NCI-H226 (cell line): ENCODE data around the gene ANKLE2.

Source experiments
- DNase-seq: peaks from one replicate; pipeline ENCODE4 v3.0.0-alpha.2; 2015

Gene ANKLE2

DNA sequence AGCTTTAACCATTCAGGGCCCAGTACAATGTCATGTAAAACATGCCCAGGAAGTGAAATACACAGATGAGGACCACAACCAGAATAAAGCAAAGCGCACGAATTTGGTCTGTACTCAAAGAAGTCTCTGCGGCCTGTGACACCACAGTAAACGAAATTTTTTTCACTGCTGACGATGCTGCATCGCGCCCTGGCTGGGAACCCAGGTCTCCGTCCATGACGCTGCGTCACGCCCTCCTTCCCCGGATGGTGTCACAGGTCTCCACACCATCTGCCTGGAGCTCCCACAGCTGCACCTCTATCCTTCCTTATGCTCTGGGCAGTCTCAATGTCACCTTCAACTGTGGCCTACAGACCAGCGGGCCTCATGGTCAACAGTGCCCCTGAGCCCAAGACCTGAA is 17.8 kb downstream of the ANKLE2 start:
- DNase-seq, result no peak

DNA sequence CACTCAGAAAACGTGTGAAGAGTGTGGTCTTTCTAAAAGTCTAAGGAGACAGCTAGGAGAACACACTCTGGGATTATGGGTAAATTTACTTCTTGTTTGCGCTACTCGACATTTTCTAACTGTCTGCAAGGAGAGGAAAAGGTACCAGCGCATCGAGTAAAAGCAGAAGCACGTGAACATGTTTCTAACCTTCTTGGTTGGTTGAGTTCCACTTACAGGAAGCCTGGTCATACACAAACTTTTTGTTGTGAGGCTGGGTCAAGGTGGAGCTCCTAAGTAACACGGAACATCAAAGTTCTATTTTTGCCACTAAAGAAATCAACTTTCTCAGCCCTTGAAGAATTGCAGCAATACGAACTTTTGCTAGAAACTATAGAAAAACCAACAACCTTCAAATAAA is 20.0 kb downstream of the ANKLE2 start:
- no peak for DNase-seq

DNA sequence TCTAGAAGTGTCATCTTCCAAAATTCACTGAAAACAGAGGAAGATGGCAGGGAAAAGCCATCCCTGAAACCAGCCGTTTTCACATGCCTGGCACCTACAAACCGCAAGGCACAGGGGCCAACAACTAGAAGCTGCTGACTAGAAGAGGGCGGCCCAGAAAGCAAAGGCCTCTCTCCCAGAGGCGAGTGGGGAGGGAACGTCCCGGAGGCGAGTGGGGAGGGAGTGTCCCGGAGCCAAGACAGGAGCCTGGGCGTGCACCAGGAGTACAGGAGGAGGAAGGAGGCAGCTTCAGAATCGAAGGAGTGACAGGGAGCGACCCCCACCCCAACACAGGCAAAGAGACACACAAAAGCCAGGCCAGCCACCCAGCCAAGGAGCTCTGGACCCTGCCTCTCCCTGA is 21.0 kb downstream of the ANKLE2 start:
- DNase-seq, result no peak

DNA sequence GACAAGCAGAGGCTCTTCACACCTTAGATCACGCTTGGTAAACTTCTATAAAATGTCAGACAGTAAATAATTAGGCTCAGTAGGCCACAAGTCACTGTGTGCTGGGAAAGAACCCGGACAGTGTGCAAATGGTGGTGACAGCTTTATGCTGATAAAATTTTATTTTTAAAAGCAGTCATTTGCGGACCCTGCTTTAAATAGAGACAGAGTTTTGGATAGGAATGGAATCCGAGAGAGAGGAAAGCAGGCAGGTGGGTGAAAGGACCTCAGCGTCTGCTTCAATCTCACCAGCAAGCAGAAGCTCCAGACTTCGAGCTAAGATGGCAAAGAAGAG is 21.4 kb downstream of the ANKLE2 start:
- no peak for DNase-seq

DNA sequence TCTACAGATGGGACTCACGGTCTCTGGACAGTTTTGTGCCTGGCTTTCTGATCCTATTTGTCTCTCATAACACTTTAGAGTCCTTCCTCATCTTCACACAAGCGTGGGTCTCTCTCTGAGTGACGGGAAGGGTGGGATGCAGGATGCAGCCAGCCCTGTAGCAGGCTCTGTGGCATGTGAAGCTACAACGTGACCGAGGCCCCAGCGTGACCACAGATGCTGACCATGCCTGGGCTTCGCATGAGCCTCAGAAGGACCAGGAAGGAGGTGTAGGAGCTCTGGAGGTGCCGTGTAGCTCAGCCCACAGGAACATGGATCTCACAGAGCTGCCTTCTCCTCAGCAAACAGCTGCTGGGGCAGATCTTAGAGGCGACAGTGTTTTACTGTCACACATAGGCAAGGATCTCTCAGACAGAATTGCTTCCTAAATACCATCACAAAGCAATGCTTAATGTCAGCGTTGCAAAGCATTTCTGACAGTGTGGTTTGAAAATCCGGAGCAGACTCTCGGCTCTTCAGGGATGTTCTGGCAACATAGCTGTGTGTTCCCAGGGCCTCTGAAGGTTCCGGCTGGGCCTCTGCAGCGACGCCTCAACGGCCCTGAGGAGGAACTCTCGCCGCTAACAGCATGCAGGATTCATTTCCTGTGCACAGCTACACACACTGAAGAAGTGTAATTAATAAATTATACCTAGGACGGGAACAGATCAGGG is 21.9 kb downstream of the ANKLE2 start:
- no peak for DNase-seq

DNA sequence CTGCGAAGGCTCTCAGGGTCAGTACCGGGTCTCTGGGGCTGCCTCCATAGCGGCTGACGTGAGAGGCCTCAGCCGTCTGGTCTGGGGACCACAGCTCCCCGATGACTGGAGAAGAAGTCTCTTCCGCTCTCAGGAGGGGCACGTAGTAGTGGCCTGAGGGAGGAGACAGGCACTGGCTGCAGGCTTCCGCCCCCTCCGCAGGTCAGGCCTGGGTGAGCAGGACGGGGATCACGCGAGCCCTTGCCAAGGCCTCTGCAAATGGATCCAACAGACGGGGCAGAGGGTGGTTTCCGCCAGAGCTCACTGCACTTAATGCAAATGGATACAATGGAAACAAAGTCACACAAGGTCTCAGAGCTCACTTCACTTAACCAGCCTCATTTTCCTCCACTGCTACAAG is 24.7 kb downstream of the ANKLE2 start:
- DNase-seq, result no peak

DNA sequence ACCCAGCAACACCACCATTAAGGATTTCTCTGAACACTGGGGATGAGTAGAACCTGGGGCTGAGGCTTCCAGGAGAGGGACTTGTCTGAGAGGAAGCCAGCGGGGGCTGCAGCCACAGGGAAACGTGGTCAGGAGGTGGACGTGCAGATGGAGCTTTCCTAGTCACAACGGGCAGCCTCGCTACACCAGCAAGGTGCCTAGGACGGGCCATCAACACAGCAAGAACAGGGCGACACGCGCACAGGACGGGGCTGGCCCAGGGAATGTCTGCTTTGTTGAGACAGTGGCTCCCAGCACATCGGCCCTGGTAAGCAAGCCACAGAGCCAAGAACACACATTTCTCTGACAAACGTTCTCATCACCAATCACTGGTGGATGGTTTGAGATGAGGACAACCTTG is 25.3 kb downstream of the ANKLE2 start:
- DNase-seq, result no peak

DNA sequence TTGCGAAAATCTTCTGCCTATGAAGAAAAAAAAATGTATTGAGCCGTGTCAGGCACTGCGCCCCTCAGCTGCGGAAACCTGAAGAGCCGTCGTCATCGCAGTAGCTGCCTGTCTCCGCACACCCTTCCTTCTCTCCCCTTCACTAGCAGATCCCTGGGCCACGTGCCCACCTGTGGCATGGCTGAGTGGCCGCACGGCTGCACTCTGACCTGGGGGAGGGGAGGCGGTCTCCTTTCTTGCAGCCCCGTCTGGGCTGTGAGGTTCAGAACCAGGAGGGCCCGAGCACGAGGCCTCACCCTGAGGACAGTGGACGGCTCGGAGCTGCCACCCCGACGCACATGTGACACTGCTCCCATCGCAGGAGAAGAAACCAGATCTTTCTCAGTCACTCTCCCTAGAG is 26.1 kb downstream of the ANKLE2 start:
- no peak for DNase-seq

DNA sequence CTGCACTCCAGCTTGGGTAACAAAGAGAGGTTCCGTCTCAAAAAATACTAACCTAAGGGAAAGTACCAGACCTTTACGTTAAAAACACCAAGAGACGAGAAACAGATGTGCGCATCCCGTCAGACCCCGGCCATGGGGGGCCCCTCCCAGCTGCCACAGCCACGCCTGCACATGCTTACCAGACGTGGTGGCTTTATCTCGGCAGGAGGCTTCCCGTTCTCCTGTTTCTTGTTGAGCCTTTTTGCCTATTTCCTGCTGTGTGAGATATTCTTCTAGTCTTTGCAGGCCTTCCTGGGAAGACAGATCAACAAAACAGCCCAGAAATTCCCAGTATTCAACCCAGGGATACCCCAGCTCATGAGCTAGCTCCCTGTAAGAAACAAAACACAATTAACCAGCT is 27.4 kb downstream of the ANKLE2 start:
- no peak for DNase-seq

DNA sequence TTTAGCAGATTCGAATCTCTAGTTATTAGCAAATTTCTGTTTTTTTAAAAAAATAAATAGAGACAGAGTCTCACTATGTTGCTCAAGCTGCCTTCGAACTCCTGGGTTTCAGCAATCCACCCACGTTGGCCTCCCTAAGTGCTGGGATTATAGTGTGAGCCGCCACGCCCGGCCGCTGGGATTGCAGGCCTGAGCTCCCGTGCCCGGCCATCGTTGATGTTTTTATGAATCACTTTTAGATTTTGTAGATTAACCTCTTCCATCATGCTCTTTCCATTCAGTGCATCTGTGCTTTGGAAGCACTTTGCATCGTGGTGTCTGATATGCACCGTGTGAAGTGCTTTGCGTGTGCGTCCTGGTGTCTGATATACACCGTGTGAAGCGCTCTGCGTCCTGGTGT is 30.1 kb downstream of the ANKLE2 start:
- no peak for DNase-seq

DNA sequence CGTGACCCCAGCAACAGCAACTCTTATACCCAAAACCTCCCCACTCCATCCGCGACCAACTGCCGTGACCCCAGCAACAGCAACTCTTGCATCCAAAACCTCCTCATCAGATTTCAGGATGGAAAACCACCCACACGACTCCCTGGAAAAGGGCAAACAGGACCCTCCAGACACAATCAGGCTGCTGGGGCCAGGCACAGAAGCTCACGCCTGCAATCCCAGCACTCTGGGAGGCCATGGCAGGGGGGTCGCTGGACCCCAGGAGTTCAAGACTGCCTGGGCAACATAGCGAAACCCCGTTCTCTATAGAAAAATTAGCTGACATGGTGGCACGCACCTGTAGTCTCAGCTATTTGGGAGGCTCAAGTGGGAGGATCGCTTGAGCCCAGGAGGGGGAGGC is 31.3 kb downstream of the ANKLE2 start:
- no peak for DNase-seq

DNA sequence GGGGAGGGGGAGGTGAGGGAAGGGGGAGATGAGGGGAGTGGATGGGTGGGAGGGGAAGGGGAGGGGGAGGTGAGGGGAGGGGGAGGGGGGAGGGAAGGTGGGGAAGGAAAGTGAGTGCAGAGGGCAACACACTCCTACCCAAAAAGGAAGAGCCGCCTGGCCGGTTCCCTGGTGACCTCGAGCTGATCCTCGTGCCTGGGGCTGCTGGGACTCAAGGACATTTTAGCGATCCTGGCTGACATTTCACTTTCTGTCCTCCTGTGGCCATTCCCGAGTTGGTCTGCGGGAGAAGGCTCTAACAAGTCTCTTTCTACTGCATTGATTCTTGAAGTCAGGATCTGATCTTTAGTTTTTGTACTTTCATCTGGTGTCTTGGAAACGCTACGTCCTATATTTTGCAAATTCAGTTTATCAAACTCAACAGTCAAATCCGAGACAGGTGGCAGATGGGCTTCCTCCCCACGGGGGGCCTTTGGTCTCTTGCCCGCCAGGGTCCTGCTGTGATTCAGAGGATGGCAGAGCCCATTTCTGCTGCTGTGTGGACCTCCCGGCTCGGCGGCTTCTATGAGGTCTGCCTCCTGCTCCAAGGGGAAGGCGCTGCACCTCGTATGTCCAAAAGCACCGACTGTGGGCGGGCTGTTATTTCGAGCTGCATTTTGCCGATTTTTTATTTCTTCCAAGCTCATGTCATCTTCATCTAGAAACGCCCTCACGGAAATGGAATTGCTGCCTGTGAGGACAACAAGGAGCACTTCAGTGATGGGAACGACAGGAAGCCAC is 31.9 kb downstream of the ANKLE2 start:
- DNase-seq, result no peak

DNA sequence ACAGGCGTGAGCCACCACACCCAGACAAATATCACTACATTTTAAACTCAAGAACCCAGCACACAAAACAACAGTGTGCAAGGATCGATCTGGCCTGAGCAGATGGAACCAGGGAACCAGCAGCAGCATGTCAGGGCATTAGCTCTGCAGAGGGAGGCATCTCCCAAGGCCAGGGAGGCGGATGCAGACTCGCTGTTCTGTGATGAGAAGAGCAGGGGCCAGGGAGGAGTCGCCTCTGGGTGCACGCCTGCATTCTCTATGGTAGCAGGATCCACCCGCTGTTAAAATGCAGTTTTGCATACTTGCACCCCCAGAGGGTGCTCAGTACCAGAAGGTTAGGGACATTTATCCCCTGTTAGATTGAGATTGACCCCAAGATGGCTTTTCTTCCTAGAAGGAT is 33.1 kb downstream of the ANKLE2 start:
- DNase-seq, result no peak

DNA sequence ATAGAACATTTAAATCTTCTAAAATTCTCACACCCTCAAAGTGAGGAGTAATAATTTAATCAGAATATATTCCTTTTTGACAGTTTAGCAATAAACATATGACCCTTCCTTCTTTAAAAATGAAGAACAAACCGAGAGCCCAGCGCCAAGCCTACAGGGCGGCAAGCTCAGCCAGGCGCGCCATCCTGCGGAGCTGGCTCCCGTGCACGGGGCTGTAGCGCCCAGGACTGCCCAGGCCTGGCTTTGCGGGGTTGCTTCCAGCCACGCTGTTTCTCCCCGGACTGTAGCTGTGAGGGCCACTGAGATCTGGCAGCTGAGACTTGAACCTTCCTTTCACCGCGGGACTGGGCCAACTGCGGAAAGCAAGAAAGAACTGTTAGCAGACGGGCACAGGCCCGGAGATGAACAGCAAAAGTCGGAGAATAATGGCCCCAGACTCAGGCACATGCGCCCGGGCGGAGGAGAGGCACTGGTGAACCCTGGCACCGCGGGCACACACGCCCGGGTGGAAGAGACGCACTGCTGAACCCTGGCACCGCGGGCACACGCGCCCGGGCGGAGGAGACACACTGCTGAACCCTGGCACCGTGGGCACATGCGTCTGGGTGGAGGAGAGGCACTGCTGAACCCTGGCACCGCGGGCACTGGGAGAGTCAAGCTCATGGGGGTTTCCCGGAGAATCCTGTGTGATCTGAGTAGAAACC is 34.4 kb downstream of the ANKLE2 start:
- no peak for DNase-seq

DNA sequence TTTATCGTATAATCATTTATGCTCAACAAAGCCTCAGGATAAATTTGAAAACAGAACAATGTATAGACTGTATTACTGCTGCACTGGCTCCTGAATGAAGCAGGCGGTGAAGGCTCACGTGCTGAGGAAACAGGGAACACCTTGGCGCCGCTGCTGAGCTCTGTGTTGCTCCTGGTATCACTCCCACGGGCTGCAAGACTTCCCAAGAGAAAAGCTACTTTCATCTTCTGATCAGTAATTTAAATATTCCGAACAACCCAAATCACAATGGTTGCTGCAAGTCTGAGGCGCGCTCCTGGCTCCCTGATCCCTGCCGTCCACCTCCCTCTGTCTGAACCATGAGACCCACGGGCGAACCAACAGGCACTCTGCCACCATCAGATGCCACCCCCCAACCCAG is 35.2 kb downstream of the ANKLE2 start:
- no peak for DNase-seq

DNA sequence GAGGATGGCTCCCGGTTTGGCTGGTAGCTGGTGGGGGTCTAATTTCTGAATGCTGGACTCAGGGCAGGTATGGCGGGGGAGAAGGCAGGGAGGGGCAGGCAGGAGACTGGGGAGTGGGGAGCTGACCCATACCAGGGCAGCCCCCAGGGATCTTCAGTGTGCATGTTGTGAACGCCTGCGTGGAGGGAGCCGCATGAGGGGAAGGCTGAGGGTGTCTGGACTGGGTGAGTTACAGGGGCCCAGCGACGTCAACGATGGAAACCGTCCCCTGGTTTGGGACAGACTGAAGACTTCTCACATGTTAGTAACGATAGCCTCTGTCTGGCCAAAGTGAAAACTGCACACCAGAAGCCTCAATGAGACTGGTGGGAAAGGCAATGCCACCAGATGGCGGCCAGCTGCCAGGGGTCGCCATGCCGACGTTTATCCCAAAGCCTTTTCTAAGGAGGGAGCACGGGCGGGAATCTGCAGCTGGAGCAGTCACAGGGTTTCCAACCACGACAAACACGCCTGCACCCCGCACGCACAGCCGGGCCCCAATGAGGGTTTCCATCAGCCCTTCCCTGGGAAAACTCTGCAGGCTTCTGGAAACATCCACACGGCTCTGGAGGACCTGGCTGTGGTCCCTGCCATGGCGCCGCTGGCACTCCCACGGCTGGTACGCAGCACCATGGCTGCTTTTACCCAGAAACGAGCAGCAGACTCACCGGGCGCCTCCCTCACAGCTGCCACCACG is 37.0 kb downstream of the ANKLE2 start:
- no peak for DNase-seq

DNA sequence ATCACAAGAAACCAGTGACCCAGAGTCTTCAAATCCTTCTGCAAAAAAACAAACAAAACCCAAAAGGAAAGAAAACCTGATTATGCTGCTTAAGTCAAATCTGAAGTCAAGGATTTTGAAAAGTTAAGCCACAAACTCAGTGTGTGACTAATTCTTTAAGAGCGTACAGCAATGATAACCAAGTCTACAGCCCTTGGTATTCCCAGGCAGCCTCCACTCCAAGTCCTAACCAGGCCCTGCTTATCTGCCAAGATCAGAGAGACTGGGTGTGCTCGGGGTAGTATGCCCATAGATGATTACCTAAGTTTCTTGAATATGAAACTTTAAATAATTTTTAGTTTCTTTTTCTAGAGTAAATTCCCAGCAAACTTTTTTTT is 37.9 kb downstream of the ANKLE2 start:
- peak; percentile 63 for DNase-seq

DNA sequence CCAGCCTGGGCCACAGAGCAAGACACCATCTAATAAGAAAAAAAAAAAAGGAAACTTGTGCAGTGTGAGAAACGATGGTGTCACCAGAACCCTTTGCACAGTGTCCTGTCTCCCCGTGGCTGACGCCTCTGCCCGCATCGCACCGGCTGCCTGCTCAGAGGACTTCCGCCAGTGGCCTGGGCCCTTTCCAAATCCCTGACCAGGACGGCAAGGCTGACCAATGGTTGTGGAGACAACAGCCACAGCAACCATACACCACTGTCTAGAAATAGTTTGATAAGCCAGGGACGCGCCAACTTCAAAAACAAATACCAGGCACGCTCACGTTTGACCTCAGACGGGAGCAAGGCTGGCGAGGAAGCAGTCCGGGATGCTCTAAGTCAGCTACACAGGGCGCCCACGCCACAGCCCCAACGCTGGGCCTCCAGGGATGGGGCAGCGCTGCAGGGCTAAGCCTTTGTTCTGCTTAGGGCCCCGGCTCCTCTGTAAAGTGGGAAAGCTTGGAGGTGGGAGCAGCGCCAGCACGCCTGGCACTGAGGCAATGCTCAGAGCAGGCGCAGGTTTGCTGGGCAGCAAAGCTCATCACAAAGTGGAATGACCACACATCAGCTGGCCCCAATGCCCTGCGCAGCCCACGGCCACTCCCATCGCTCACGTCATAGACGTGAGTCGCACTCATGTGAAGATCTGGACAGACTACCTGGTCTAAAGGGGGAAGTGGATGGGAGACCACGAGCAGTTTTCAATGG is 38.4 kb downstream of the ANKLE2 start:
- DNase-seq, result peak; percentile 77

DNA sequence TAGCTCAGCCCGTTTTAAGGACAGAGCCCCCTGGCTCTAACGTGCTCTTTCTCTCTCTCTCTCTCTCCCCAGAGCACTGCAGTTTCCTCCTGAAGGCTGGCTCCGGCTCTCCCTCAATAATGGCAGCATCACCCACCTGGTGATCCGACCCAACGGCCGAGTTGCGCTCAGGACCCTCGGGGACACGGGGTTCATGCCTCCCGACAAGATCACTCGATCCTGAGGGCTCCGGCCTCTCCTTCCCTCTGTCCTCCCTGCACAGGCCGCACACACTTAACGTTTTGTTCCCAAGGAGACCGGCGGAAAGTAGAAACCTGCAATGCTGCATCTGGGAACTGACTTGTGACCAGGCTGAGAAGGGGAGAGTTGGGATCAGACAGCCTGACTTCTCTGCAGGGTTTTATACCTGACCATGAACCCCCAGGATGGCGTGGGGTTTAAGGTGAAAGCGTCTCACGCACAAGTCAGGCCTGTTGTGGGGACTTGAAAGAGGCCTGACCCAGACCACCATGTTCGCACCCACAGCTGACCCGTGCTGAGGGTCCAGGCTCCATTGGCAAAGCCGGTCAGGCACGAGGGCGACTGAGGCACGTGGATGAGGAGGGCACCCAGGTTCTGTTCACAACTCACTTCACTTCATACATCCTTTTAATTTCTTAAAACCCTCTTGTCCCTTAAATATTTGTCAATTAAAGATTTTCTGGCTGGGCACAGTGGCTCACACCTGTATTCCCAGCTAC is 40.9 kb downstream of the ANKLE2 start:
- no peak for DNase-seq

DNA sequence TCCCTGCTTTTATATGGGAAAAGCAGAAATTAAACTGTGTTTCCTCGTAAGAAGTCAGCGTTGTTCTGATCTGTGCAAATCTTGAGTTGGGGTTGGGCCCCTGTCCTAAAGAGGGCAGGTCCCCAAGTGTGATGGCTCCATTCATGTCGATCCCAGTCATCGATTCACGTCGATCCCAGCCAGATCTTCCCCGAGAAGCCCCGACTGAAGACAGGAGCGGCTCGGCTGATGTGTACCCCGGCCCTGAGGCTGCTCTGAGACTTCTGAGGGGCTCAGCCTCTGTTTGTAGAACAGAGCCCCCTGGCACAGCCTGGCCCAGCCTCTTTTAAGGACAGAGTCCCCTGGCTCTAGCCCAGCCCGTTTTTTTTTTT is 41.7 kb downstream of the ANKLE2 start:
- DNase-seq, result no peak

DNA sequence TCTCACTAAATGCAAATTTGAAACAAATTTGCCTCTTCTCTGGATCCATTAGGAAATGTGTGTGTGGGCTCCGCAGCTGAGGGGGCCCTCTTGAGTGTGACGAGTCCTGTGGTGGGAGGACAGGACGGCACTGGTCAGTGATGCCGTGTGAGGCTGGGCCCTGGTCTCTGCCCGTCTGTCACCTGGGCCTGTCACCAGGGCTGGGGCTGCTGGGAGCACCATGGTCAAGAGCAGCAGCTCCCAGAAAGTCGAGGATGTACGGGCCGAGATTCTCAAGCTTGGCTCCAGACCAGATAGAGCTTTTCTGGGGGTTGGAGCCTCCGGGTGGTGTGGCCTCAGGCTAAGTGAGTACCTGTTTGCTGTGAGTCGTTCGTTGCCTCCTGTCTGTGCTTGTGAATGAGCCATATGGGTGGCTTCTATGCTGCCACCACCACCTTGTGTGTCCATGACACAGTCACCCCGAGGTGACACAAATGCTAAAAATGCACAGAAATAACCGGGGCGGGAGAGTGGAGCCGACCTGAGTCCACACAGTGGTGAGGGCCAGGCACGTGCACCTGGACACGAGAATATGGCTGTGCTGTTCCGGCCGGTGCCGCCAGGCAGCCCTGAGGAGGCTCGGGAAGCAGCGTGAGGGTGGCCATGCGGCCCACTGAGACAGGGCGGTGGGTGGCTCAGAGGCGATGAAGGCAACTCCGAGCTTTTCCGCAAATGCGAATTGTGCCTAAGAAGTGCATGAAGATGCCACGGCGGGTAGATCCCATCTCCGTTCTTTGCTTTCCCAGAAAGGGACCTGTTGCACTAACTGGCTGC is 42.3 kb downstream of the ANKLE2 start:
- DNase-seq, result no peak
